GM12873 (cell line): ENCODE measurements around the gene SLC37A4.

Experiments
- TF ChIP-seq, protein P1 (sequence below): IDR thresholded peaks from 2 replicates; pipeline ENCODE4 v1.5.1; 2012; ENCODE audit warnings: low read depth, mild to moderate bottlenecking, moderate library complexity, low read length, control low read depth; ENCODE audit not compliant: insufficient read depth; ENCODE audit errors: missing control alignments

Gene SLC37A4

DNA sequence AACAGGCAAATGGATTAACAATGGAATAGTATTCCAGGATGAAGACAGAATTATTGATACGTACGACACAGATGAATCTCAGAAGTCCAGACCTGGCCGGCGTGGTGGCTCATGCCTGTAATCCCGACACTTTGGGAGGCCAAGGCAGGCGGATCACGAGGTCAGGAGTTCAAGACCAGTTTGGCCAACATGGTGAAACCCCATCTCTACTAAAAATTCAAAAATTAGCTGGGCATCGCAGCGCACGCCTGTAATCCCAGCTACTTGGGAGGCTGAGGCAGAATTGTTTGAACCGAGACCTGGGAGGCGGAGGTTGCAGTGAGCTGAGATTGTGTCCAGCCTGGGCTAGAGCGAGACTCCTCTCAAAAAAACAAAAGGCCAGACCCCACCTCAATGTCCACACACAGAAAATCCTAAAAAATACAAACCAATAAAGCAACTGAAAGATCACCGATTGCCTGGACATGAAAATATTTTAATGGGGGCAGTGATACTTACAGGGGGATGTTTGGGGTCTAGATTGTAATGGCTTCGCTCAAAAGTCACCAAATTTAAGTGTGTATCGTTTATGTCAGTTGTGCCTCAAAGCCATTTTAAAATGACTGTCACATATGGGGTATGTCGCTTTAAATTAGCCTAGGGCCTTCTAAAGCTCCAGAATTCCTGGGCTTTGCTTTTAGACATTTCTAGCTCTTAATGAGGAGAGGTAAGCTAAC is 16.3 kb downstream of the SLC37A4 start:
- TF ChIP-seq, protein P1, sequence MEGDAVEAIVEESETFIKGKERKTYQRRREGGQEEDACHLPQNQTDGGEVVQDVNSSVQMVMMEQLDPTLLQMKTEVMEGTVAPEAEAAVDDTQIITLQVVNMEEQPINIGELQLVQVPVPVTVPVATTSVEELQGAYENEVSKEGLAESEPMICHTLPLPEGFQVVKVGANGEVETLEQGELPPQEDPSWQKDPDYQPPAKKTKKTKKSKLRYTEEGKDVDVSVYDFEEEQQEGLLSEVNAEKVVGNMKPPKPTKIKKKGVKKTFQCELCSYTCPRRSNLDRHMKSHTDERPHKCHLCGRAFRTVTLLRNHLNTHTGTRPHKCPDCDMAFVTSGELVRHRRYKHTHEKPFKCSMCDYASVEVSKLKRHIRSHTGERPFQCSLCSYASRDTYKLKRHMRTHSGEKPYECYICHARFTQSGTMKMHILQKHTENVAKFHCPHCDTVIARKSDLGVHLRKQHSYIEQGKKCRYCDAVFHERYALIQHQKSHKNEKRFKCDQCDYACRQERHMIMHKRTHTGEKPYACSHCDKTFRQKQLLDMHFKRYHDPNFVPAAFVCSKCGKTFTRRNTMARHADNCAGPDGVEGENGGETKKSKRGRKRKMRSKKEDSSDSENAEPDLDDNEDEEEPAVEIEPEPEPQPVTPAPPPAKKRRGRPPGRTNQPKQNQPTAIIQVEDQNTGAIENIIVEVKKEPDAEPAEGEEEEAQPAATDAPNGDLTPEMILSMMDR, result no peak

GRCh38 chr11:119012629-119013170 is 18.0 kb downstream of the SLC37A4 start:
- TF ChIP-seq, protein P1, result no peak

DNA sequence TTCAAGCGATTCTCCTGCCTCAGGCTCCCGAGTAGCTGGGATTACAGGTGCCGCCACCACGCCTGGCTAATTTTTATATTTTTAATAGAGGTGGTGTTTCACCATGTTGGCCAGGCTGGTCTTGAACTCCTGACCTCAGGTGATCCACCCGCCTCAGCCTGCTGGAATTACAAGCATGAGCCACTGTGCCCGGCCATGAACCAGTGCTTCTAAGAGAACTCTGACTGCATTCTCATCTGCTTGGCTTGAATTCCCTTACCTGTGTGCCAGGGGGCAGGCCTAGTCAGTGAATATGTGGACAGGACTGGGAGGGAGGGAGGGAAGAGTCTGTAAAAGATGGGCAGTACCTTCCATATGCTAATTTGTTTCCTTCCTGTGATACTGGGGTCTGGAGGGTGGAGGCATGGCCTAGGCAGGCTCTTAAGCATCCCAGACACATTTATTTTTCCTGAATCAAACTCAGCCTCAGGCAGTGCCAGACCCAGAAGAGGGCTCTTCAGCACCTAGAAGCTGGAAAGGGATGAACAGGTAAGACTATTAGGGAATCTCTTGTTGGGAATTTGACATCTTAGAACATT is 19.1 kb downstream of the SLC37A4 start:
- TF ChIP-seq, protein P1, result no peak

- TF ChIP-seq, protein P1, result no peak
These were observed 24.0 kb downstream of the SLC37A4 start for GRCh38 chr11:119006656-119007055.

- TF ChIP-seq, protein P1, result no peak
These were observed 29.8 kb downstream of the SLC37A4 start for GRCh38 chr11:119000906-119001305.

- TF ChIP-seq, protein P1, result no peak
These were observed 31.9 kb downstream of the SLC37A4 start for GRCh38 chr11:118998822-118999221.

DNA sequence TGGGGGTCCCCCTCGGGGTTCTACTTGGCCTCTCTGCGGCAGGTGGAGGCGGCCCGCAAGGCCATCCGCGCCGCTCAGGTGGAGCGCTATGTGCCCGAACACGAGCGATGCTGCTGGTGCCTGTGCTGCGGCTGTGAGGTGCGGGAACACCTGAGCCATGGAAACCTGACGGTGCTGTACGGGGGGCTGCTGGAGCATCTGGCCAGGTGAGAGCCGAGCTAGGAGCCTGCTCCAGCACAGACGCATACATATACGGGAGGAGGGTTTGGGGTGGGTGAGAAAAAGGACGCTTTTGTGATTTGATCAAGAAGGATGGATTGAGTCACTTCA is 32.3 kb downstream of the SLC37A4 start:
- TF ChIP-seq, protein P1, result no peak
